HEK293 (cell line): ENCODE results near the gene TMSB4X.

Experiments
- CTCF ChIA-PET: fragments of 350-600 bp; formaldehyde crosslinking; extraction: SDS; loops from one replicate; lab custom pipeline; 2021; ENCODE audit warnings: antibody characterized with exemption; lab: Yijun Ruan, JAX
- POLR2A ChIA-PET: fragments of 300-600 bp; formaldehyde crosslinking; extraction: SDS; loops from one replicate; lab custom pipeline; 2020; ENCODE audit warnings: antibody characterized with exemption, inconsistent platforms; lab: Yijun Ruan, JAX
- H3K27ac ChIP-seq: fragments of 200-500 bp; sonication (Bioruptor generic); 2 replicates; pipeline ENCODE4 v1.5.1; 2014; ENCODE audit warnings: low read depth, low read length, control low read depth, inconsistent platforms; ENCODE audit errors: extremely low read depth
- H3K36me3 ChIP-seq, 2 experiments: fragments of 200-500 bp in 1 of 2; sonication (Bioruptor generic) in 1 of 2; 1 replicate in 1 of 2; 2 replicates in 1 of 2; pipeline ENCODE4 v1.5.1; 2014 to 2017; ENCODE audit warnings: inconsistent platforms in 2 of 2, low read length in 2 of 2; ENCODE audit not compliant: control insufficient read depth in 2 of 2, insufficient read depth in 1 of 2
- H3K4me1 ChIP-seq: fragments of 200-500 bp; sonication (Bioruptor generic); 2 replicates; pipeline ENCODE4 v1.5.1; 2014; ENCODE audit warnings: mild to moderate bottlenecking, low read length, inconsistent platforms; ENCODE audit not compliant: control insufficient read depth, insufficient read depth
- H3K4me3 ChIP-seq: 2 replicates; pipeline ENCODE4 v1.5.1; 2011; ENCODE audit warnings: low read depth, mild to moderate bottlenecking, control low read depth, low read length, moderate library complexity
- H3K9me3 ChIP-seq: fragments of 200-500 bp; sonication (Bioruptor generic); 2 replicates; pipeline ENCODE4 v1.5.1; 2014; ENCODE audit warnings: low read depth, low read length, inconsistent platforms; ENCODE audit not compliant: control insufficient read depth, insufficient read depth
- SCRT2 ChIP-seq: fragments of 450-650 bp; formaldehyde crosslinking; IDR thresholded peaks from 2 replicates; pipeline ENCODE4 v1.5.1; 2016; ENCODE audit warnings: missing biosample characterization, missing genetic modification characterization
- SP3 ChIP-seq: fragments of 450-650 bp; formaldehyde crosslinking; IDR thresholded peaks from 2 replicates; pipeline ENCODE4 v1.5.1; 2016; ENCODE audit warnings: missing biosample characterization, missing genetic modification characterization
- ZEB2 ChIP-seq: fragments of 450-650 bp; formaldehyde crosslinking; IDR thresholded peaks from 2 replicates; pipeline ENCODE4 v1.5.1; 2016; ENCODE audit warnings: missing biosample characterization, missing genetic modification characterization
- ZFHX2 ChIP-seq: fragments of 450-650 bp; formaldehyde crosslinking; conservative IDR thresholded peaks from 2 replicates; pipeline ENCODE4 v1.5.1; 2016; ENCODE audit warnings: missing biosample characterization, missing genetic modification characterization
- ZNF146 ChIP-seq: fragments of 450-650 bp; formaldehyde crosslinking; IDR thresholded peaks from 2 replicates; pipeline ENCODE4 v1.5.1; 2016; ENCODE audit warnings: missing biosample characterization, missing genetic modification characterization
- ZNF521 ChIP-seq: fragments of 450-650 bp; formaldehyde crosslinking; IDR thresholded peaks from 2 replicates; pipeline ENCODE4 v1.5.1; 2017; ENCODE audit warnings: missing biosample characterization, mild to moderate bottlenecking, missing genetic modification characterization
- ZNF549 ChIP-seq: fragments of 450-650 bp; IDR thresholded peaks from 2 replicates; pipeline ENCODE4 v1.5.1; 2018; ENCODE audit warnings: missing biosample characterization, missing genetic modification characterization, mild to moderate bottlenecking, inconsistent platforms, moderate library complexity
- ZNF610 ChIP-seq: fragments of 450-650 bp; formaldehyde crosslinking; IDR thresholded peaks from 2 replicates; pipeline ENCODE4 v1.5.1; 2016; ENCODE audit warnings: missing biosample characterization, missing genetic modification characterization, borderline replicate concordance
- ZNF664 ChIP-seq: fragments of 450-650 bp; formaldehyde crosslinking; IDR thresholded peaks from 2 replicates; pipeline ENCODE4 v1.5.1; 2016; ENCODE audit warnings: missing biosample characterization, missing genetic modification characterization
- TF ChIP-seq, protein P1 (sequence below): fragments of 450-650 bp; formaldehyde crosslinking; IDR thresholded peaks from 2 replicates; pipeline ENCODE4 v1.5.1; 2016; ENCODE audit warnings: missing biosample characterization, missing genetic modification characterization, borderline replicate concordance
- TF ChIP-seq, protein P2 (sequence below): fragments of 450-650 bp; formaldehyde crosslinking; IDR thresholded peaks from 2 replicates; pipeline ENCODE4 v1.5.1; 2016; ENCODE audit warnings: missing biosample characterization, missing genetic modification characterization
- TF ChIP-seq, protein P3 (sequence below): fragments of 450-650 bp; formaldehyde crosslinking; IDR thresholded peaks from 2 replicates; pipeline ENCODE4 v1.5.1; 2016; ENCODE audit warnings: missing biosample characterization, missing genetic modification characterization
- TF ChIP-seq, protein P4 (sequence below): fragments of 450-650 bp; formaldehyde crosslinking; IDR thresholded peaks from 2 replicates; pipeline ENCODE4; 2016; ENCODE audit warnings: missing biosample characterization, missing genetic modification characterization

TMSB4X gene

DNA sequence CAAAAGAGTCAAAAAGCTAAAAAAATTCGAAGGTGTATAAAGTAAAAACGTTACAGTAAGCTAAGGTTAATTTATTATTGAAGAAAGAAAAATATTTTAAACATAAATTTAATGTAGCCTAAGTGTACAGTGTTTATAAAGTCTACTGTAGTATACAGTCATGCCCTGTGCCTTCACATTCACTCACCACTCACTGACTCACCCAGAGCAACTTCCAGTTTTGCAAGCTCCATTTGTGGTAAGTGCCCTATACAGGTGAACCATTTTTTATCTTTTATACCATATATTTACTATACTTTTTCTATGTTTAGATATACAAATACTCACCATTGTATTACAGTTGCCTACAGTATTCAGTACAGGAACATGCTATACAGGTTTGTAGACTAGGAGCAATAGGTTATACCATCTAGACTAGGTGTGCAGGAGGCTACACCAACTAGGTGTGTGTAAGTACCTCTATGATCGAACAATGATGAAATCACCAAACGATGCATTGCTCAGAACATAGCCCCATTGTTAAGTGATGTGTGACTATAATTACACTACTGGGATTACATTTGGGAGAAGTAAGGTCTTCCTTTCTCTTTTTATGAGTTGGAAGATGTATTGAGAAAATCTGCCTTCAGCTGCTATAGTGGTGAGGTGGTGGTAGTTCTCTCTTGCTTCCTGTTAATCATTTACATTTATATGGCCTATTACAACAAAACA, 27.2 kb downstream of the TMSB4X start:
- Histone ChIP-seq H3K27ac (no peak overlapping the region), H3K4me3 (no peak overlapping the region), H3K9me3 (no peaks in the 10 kb centered on the region), H3K4me1 (peaks cover 7% of the 10 kb centered on the region; the same call in 1 of the 2 replicates), H3K36me3 (no peaks in the 10 kb centered on the region)
- ChIA-PET CTCF (interaction anchor here (0.6 to 2.4 kb wide), 6 partner anchors 53 to 186 kb away, joined by 3 to 13 read pairs (median 3); no protein-coding TSS in a partner anchor), POLR2A (no interaction called here)
- TF ChIP-seq SCRT2 (tag by site-specific recombination) (no peak), ZNF521 (tag by site-specific recombination) (no peak), ZNF549 (no peak), ZEB2 (tag by site-specific recombination) (no peak), SP3 (tag by site-specific recombination) (no peak), ZNF610 (tag by site-specific recombination) (no peak), ZNF664 (no peak), ZFHX2 (tag by site-specific recombination) (no peak)
- TF ChIP-seq, protein P1, sequence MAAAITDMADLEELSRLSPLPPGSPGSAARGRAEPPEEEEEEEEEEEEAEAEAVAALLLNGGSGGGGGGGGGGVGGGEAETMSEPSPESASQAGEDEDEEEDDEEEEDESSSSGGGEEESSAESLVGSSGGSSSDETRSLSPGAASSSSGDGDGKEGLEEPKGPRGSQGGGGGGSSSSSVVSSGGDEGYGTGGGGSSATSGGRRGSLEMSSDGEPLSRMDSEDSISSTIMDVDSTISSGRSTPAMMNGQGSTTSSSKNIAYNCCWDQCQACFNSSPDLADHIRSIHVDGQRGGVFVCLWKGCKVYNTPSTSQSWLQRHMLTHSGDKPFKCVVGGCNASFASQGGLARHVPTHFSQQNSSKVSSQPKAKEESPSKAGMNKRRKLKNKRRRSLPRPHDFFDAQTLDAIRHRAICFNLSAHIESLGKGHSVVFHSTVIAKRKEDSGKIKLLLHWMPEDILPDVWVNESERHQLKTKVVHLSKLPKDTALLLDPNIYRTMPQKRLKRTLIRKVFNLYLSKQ, result no peak
- TF ChIP-seq, protein P2, sequence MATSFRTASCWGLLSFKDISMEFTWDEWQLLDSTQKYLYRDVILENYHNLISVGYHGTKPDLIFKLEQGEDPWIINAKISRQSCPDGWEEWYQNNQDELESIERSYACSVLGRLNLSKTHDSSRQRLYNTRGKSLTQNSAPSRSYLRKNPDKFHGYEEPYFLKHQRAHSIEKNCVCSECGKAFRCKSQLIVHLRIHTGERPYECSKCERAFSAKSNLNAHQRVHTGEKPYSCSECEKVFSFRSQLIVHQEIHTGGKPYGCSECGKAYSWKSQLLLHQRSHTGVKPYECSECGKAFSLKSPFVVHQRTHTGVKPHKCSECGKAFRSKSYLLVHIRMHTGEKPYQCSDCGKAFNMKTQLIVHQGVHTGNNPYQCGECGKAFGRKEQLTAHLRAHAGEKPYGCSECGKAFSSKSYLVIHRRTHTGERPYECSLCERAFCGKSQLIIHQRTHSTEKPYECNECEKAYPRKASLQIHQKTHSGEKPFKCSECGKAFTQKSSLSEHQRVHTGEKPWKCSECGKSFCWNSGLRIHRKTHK (tag by site-specific recombination), result no peak
- TF ChIP-seq, protein P3, sequence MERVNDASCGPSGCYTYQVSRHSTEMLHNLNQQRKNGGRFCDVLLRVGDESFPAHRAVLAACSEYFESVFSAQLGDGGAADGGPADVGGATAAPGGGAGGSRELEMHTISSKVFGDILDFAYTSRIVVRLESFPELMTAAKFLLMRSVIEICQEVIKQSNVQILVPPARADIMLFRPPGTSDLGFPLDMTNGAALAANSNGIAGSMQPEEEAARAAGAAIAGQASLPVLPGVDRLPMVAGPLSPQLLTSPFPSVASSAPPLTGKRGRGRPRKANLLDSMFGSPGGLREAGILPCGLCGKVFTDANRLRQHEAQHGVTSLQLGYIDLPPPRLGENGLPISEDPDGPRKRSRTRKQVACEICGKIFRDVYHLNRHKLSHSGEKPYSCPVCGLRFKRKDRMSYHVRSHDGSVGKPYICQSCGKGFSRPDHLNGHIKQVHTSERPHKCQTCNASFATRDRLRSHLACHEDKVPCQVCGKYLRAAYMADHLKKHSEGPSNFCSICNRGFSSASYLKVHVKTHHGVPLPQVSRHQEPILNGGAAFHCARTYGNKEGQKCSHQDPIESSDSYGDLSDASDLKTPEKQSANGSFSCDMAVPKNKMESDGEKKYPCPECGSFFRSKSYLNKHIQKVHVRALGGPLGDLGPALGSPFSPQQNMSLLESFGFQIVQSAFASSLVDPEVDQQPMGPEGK, result no peak

DNA sequence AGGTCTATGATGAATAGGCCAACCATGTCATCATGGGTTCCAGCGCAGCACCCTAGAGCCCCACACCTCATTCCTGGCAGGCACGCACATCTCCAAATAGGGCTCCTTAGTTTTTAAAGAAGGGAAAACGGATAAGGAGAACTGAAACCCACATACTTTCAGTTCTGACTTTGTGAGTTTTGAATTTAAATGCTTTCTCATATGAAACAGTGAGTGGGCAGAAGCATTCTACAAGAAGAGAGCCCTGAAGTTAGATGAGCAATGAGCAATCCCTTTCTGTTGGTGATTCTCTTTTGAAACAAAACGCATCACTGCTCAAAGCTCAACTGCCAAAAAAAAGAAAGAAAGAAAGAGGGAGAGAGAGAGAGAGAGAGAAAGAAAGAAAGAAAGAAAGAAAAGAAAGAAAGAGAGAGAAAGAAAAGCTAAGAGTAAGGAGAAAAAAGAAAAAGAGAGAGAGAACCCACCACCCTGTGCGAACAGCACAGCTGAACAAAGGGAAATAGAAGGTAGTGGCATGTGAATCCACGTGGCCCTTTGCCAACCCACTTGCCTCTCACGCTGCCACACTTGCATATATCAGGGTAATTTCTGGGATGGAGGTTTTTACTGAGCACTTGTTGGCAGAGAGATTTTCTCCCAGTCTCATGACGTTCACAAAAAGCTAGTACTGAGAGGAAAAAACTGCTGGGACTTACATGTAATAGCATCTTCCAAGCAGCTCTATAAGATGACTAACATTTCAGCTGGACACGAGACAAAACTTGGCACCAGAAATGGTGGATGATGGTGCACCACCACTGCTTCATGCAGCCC, 31.0 kb downstream of the TMSB4X start:
- CTCF ChIA-PET, result interaction anchor here (1.3 to 2.2 kb wide), 2 partner anchors 55 to 59 kb away, joined by 3 to 9 read pairs; no protein-coding TSS in a partner anchor
- no peak overlapping the region for H3K4me3 ChIP-seq
- POLR2A ChIA-PET, result interaction anchor here (0.6 to 0.7 kb wide), 2 partner anchors 29 to 720 kb away, joined by 4 to 6 read pairs; no protein-coding TSS in a partner anchor
- H3K4me1 ChIP-seq, result no peaks in the 10 kb centered on the region
- no peak for TF ChIP-seq ZNF146 (tag by site-specific recombination)
- TF ChIP-seq, protein P4, sequence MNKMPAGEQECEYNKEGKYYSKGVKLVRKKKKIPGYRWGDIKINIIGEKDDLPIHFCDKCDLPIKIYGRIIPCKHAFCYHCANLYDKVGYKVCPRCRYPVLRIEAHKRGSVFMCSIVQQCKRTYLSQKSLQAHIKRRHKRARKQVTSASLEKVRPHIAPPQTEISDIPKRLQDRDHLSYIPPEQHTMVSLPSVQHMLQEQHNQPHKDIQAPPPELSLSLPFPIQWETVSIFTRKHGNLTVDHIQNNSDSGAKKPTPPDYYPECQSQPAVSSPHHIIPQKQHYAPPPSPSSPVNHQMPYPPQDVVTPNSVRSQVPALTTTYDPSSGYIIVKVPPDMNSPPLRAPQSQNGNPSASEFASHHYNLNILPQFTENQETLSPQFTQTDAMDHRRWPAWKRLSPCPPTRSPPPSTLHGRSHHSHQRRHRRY (tag by site-specific recombination), result no peak
- no peak overlapping the region for H3K27ac ChIP-seq
- no peaks in the 10 kb centered on the region for H3K36me3 ChIP-seq
- H3K9me3 ChIP-seq, result no peaks in the 10 kb centered on the region
